Uterus (tissue), 4 donors: Measurements from ENCODE around the gene SP6. TPM values are rescaled to one million over a fixed set of nuclear protein-coding genes. Genes with fewer than 3 reads are reported as not detected.

Experiments used
- DNase-seq, 2 donors: peaks; one replicate each; pipeline ENCODE4 v3.0.0-alpha.2; 2019 to 2020
- H3K27ac ChIP-seq, 2 donors: fragments of 200-600 bp; sonication (generic); 1 replicate in 1 of 2; 2 replicates in 1 of 2; pipeline ENCODE4 v1.5.1; 2016 to 2018
- H3K27me3 ChIP-seq, 2 donors: fragments of 200-600 bp; sonication (generic); one replicate each; pipeline ENCODE4 v1.5.1; 2018 to 2019; ENCODE audit warnings: control low read depth in 1 of 2
- H3K36me3 ChIP-seq, 2 donors: fragments of 200-600 bp; sonication (generic); one replicate each; pipeline ENCODE4 v1.5.1; 2019; ENCODE audit warnings: control low read depth in 1 of 2
- H3K4me1 ChIP-seq, 2 donors: fragments of 200-600 bp; sonication (generic); one replicate each; pipeline ENCODE4 v1.5.1; 2018 to 2019; ENCODE audit warnings: control low read depth in 1 of 2
- H3K4me3 ChIP-seq, 2 donors: fragments of 200-600 bp; sonication (generic); 1 replicate in 1 of 2; 2 replicates in 1 of 2; pipeline ENCODE4 v1.5.1; 2018 to 2019; ENCODE audit warnings: mild to moderate bottlenecking in 1 of 2
- H3K9me3 ChIP-seq, 2 donors: fragments of 200-600 bp; sonication (generic); one replicate each; pipeline ENCODE4 v1.5.1; 2019; ENCODE audit warnings: control low read depth in 1 of 2
- POLR2A ChIP-seq, 2 donors: fragments of 450-650 bp; IDR thresholded peaks; one replicate each; pipeline ENCODE4 v1.6.1; 2016; ENCODE audit warnings: antibody characterized with exemption in 2 of 2, mild to moderate bottlenecking in 1 of 2, moderate library complexity in 1 of 2
- intact Hi-C: fragments of 100-400 bp; cut with DNase I; formaldehyde crosslinking; loops from one replicate; pipeline ENCODE4 v1.15.1; 2023; ENCODE audit warnings: low total_unique reads
- total RNA-seq, 4 donors: library from RNA; depleted of rRNA in 3 of 4; stranded (reverse); fragments of >200 nt in 3 of 4; gene quantifications; one replicate each; pipeline versions ENCODE4 v1.1.0 to v1.2.4, GENCODE V29; 2014 to 2023
- TF ChIP-seq, protein P1 (sequence below), 4 experiments: fragments of 200-600 bp in 2 of 4; fragments of 450-650 bp in 2 of 4; sonication (generic) in 2 of 4; IDR thresholded peaks; one replicate each; pipeline ENCODE4 v1.5.1; 2016 to 2019; ENCODE audit warnings: antibody characterized with exemption in 4 of 4, mild to moderate bottlenecking in 2 of 4, moderate library complexity in 1 of 4
- donor health status: DM: yes; HTN: yes; CAD: no.

Gene SP6
- total RNA-seq, 4 donors from 2014 or later = 1.4 to 1.5 TPM; not detected in 2

DNA sequence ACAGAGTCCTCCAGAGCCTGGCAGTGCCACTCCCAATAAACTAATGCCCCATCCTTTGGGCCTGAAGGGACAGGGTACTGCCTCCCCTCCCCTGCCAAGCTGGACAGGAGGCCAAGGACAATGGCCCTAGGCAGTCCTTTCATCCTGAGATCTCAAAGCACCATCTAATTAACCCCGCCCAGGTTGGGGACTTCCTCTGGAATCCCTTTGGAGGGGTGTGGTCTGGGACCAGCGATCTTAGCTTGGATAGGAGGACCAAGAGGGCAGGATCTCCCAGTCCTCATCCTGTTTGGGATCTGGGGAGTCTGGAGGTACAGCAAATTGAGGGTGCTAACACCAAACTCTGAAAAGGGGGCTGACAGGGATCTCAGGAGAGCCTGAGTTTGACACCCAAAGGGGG, 18.2 kb upstream of the SP6 start:
- intact Hi-C loops = no loop called here
- peaks cover 0 to 5% of the 10 kb centered on the region in 2 donors for H3K27me3 ChIP-seq

DNA sequence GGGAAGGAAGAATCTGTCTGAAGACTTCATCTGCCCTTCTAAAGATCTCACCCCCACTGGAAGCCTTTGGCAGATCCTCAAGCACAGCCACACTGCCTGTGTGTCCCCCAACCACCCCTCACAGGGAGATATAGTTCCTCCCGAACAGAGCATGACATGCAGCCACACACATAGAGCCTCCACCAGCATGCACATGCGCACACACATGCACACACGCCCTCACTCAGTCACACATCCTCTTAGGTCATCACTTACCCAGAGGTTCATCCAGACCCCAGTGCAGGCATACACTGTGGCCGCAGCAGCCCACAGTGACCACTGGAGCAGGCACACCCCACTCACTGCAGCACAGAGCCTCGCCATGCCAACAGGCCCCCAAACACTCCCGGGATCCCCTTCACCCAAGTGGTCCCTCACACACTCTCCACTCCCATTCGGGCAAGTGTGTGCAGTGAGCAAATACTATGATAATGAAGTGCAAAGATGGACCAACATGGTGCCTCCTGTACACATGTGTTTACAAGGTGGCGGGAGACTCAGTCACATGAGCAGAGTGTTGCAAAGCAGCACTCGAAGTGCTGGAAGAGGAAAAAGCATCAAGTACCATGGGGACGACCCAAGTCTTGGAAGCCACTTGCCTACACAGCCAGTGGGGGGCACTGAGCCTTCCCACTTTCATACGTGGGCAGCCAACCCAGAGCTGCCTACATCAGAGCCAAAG, 17.0 kb upstream of the SP6 start:
- H3K4me1 ChIP-seq = peaks cover 0 to 8% of the 10 kb centered on the region in 2 donors
- H3K27ac ChIP-seq = no peak overlapping the region
- TF ChIP-seq, protein P1, sequence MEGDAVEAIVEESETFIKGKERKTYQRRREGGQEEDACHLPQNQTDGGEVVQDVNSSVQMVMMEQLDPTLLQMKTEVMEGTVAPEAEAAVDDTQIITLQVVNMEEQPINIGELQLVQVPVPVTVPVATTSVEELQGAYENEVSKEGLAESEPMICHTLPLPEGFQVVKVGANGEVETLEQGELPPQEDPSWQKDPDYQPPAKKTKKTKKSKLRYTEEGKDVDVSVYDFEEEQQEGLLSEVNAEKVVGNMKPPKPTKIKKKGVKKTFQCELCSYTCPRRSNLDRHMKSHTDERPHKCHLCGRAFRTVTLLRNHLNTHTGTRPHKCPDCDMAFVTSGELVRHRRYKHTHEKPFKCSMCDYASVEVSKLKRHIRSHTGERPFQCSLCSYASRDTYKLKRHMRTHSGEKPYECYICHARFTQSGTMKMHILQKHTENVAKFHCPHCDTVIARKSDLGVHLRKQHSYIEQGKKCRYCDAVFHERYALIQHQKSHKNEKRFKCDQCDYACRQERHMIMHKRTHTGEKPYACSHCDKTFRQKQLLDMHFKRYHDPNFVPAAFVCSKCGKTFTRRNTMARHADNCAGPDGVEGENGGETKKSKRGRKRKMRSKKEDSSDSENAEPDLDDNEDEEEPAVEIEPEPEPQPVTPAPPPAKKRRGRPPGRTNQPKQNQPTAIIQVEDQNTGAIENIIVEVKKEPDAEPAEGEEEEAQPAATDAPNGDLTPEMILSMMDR (IDR thresholded peaks at IDR 0.05) = no peak
- no peak for TF ChIP-seq POLR2A (IDR thresholded peaks at IDR 0.05)
- no peaks in the 10 kb centered on the region for H3K9me3 ChIP-seq
- no peaks in the 10 kb centered on the region for H3K36me3 ChIP-seq
- intact Hi-C loops = no loop called here
- peaks cover 0 to 3% of the 10 kb centered on the region in 2 donors for H3K27me3 ChIP-seq
- no peak for DNase-seq
- no peak overlapping the region for H3K4me3 ChIP-seq

More for the DNA sequence above, 18.2 kb upstream of the SP6 start:
- no peak overlapping the region for H3K4me3 ChIP-seq
- H3K27ac ChIP-seq = no peak overlapping the region
- DNase-seq = no peak
- H3K4me1 ChIP-seq = peaks cover 0 to 8% of the 10 kb centered on the region in 2 donors
- TF ChIP-seq, protein P1 (IDR thresholded peaks at IDR 0.05) = no peak
- TF ChIP-seq POLR2A (IDR thresholded peaks at IDR 0.05) = no peak
- H3K36me3 ChIP-seq = no peaks in the 10 kb centered on the region
- no peaks in the 10 kb centered on the region for H3K9me3 ChIP-seq

DNA sequence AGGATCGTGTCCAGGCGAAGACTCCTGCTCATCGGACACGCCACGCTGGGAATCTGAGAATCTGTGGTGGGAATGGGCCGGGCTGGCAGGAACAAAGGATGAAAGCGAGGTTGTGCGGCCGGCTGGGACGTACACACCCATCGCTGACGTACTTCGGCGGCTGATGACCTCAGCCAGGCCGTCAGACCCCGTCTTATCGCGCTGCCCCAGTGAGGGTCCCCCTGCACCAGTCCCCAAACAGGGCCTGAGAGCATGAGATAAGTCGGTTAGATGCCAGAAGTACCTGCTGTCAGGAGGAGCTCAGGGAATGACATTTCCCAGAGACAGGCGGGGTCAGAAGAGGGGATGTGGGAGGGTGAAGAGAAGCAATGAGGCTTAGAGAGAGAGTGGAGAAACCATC, 16.0 kb upstream of the SP6 start:
- H3K9me3 ChIP-seq = no peaks in the 10 kb centered on the region
- no peak for DNase-seq
- no peaks in the 10 kb centered on the region for H3K36me3 ChIP-seq
- no peak overlapping the region for H3K4me3 ChIP-seq
- H3K27me3 ChIP-seq = peaks cover 0 to 3% of the 10 kb centered on the region in 2 donors
- no peak overlapping the region for H3K27ac ChIP-seq
- no peaks in the 10 kb centered on the region for H3K4me1 ChIP-seq
- TF ChIP-seq, protein P1 (IDR thresholded peaks at IDR 0.05) = no peak
- intact Hi-C loops = no loop called here

DNA sequence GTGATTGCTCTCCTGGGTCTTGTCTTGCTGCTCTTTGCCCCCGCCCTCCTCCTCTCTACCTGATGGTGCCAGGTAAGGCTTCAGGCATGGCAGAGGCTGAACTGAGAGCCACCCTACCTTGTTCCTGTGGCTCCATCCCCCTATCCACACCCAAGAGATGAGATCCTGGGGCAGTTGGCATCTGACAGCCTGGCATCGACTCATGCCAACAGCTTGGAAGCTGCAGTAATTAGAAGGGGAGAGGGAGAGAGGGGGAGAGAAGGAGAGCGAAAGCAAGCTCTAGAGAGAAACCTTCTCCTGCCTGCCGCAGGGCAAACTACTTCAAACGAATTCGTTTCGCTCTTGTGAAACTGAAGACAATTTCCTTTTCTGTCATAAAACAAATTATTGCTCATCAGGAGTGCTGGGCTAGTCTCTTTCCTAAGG, 13.8 kb upstream of the SP6 start:
- peaks cover 0 to 4% of the 10 kb centered on the region in 2 donors for H3K27me3 ChIP-seq
- H3K4me3 ChIP-seq = no peak overlapping the region
- TF ChIP-seq POLR2A (IDR thresholded peaks at IDR 0.05) = no peak
- TF ChIP-seq, protein P1 (IDR thresholded peaks at IDR 0.05) = no peak
- H3K4me1 ChIP-seq = no peaks in the 10 kb centered on the region
- no peak overlapping the region for H3K27ac ChIP-seq
- no peak for DNase-seq
- intact Hi-C loops = no loop called here
- H3K36me3 ChIP-seq = no peaks in the 10 kb centered on the region
- H3K9me3 ChIP-seq = no peaks in the 10 kb centered on the region

DNA sequence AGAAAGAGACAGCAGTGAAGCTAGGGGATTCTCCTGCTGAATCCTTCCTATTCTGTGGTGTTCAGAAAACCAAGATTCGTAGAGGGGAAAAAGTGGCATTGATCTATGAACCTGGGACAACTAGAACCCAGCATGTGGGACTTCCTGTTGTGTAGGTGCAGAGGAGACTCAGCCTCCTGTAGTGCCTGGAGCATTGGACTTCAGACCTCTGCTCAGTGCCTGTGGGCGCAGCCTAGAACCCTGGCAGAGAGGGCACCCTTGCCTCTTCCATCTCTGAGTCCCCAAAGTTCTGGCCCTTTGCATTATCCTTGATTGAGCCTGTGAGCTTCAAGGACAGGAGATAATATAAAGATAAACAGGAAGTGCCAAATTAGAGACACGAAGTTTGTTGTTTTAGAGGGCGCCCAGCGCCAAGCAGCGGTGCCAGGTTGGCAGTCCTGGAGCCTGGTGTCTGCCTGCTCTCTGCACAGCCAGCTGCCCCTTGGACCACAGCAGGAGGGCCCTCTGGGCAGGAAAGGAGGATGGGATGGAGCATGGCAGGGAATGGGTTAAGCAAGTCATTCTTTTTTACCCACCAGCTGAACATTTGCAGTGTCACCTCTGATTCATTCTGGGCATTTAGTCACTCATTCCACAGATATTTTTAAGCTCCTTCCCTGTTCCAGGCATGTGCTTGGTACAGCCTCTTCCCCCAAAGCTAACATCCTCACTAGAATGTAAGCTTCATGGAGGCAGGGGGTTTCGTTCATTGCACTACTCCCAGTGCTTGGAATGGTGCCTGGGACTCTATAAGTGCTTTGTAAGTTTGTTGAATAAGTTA, 11.9 kb upstream of the SP6 start:
- Histone ChIP-seq H3K36me3 (no peaks in the 10 kb centered on the region), H3K27me3 (peaks cover 0 to 4% of the 10 kb centered on the region in 2 donors), H3K27ac (no peak overlapping the region), H3K4me3 (no peak overlapping the region), H3K9me3 (no peaks in the 10 kb centered on the region), H3K4me1 (no peaks in the 10 kb centered on the region)
- intact Hi-C loops = no loop called here
- TF ChIP-seq POLR2A (IDR thresholded peaks at IDR 0.05) = no peak
- DNase-seq = no peak
